ENCODE data around the gene TRAFD1. TPM values are rescaled to one million over a fixed set of nuclear protein-coding genes. Genes with fewer than 3 reads are reported as not detected.

Gene TRAFD1
- total RNA-seq, 4 donors from 2014 or later: 37.0 to 56.9 (median 44.4) TPM

DNA sequence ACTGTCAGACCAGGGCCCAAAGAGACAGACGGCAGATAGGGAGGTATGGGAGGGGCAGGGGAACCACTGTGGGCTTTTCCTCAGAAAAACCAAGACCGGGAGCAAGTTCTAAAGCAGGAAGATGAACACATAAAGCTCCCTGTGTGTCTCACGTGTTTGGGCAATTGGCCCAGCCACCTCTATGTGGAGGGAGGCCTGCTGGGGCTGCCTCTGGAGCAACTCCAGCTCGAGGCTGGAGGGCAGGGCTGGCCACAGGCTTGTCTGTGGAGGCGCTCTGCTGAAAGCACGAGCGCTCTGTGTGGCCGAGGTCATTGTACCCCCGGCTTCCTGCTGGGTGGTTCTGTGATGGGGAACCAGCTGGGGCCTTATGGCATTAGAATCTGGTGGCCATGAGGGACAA, 36.4 kb downstream of the TRAFD1 start:
- intact Hi-C loops (cut with DNase I): no loop called here
- H3K9me3 ChIP-seq: peaks cover 0 to 7% (median 0%) of the 10 kb centered on the region in 3 donors
- H3K27me3 ChIP-seq: no peaks in the 10 kb centered on the region
- peaks cover 5 to 89% (median 30%) of the 10 kb centered on the region in 3 donors for H3K36me3 ChIP-seq
- TF ChIP-seq POLR2A (IDR thresholded peaks at IDR 0.05): no peak
- TF ChIP-seq, protein P1, sequence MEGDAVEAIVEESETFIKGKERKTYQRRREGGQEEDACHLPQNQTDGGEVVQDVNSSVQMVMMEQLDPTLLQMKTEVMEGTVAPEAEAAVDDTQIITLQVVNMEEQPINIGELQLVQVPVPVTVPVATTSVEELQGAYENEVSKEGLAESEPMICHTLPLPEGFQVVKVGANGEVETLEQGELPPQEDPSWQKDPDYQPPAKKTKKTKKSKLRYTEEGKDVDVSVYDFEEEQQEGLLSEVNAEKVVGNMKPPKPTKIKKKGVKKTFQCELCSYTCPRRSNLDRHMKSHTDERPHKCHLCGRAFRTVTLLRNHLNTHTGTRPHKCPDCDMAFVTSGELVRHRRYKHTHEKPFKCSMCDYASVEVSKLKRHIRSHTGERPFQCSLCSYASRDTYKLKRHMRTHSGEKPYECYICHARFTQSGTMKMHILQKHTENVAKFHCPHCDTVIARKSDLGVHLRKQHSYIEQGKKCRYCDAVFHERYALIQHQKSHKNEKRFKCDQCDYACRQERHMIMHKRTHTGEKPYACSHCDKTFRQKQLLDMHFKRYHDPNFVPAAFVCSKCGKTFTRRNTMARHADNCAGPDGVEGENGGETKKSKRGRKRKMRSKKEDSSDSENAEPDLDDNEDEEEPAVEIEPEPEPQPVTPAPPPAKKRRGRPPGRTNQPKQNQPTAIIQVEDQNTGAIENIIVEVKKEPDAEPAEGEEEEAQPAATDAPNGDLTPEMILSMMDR (IDR thresholded peaks at IDR 0.05): no peak
- H3K4me1 ChIP-seq: no peaks in the 10 kb centered on the region
- DNase-seq: no peak
- no peak overlapping the region for H3K4me3 ChIP-seq
- WGBS, 2 donors: 45% methylated on average over 6 of the region's 9 CpGs; no CpG with 5 or more reads in 1 of the 2 donors
- no peak overlapping the region for H3K27ac ChIP-seq

GRCh38 chr12:112162241-112162790, 37.0 kb downstream of the TRAFD1 start:
- no peak overlapping the region for H3K4me3 ChIP-seq
- H3K4me1 ChIP-seq: no peaks in the 10 kb centered on the region
- DNase-seq: no peak
- no peak overlapping the region for H3K27ac ChIP-seq
- no peaks in the 10 kb centered on the region for H3K27me3 ChIP-seq
- WGBS, 2 donors: 94 to 98% methylated on average over 6 to 8 of the region's 12 CpGs
- peaks cover 0 to 7% (median 0%) of the 10 kb centered on the region in 3 donors for H3K9me3 ChIP-seq
- H3K36me3 ChIP-seq: peaks cover 5 to 89% (median 30%) of the 10 kb centered on the region in 3 donors
- TF ChIP-seq, protein P1 (IDR thresholded peaks at IDR 0.05): no peak
- no peak for TF ChIP-seq POLR2A (IDR thresholded peaks at IDR 0.05)
- intact Hi-C loops (cut with DNase I): no loop called here

DNA sequence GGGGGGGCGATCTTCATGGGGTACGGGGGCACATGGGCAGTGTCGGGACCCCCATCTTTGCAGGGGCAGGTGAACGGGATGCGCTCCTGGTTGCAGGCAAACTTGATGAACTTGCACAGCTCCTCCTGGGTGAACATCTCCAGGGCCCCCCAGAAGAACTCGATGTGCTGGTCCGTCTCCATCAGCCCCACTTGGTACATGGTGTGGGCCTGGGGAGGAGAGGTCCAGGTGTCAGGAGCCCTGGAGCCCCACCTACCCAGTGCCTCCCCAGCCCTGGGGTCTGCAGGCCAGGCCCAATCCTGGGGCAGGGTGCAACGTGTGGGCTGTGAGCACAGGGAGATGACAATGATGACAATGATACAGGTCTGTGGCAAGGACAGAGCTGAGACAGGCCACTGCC, 37.7 kb downstream of the TRAFD1 start:
- WGBS, 2 donors: no CpG with 5 or more reads among the region's 8 CpGs
- no peaks in the 10 kb centered on the region for H3K27me3 ChIP-seq
- intact Hi-C loops (cut with DNase I): no loop called here
- peaks cover 0 to 7% (median 0%) of the 10 kb centered on the region in 3 donors for H3K9me3 ChIP-seq
- no peak overlapping the region for H3K27ac ChIP-seq
- no peak for DNase-seq
- H3K36me3 ChIP-seq: peaks cover 5 to 89% (median 28%) of the 10 kb centered on the region in 3 donors
- H3K4me3 ChIP-seq: no peak overlapping the region
- no peaks in the 10 kb centered on the region for H3K4me1 ChIP-seq
- TF ChIP-seq, protein P1 (IDR thresholded peaks at IDR 0.05): no peak
- TF ChIP-seq POLR2A (IDR thresholded peaks at IDR 0.05): no peak

- H3K36me3 ChIP-seq: peaks cover 5 to 89% (median 23%) of the 10 kb centered on the region in 3 donors
- no peaks in the 10 kb centered on the region for H3K27me3 ChIP-seq
- H3K9me3 ChIP-seq: peaks cover 0 to 5% (median 0%) of the 10 kb centered on the region in 3 donors
- DNase-seq: no peak
- no peak overlapping the region for H3K4me3 ChIP-seq
- TF ChIP-seq POLR2A (IDR thresholded peaks at IDR 0.05): no peak
- TF ChIP-seq, protein P1 (IDR thresholded peaks at IDR 0.05): no peak
- intact Hi-C loops (cut with DNase I): no loop called here
- H3K4me1 ChIP-seq: no peaks in the 10 kb centered on the region
- H3K27ac ChIP-seq: no peak overlapping the region
- WGBS, 2 donors: 92 to 97% methylated on average over 12 to 17 of the region's 22 CpGs
Observed at GRCh38 chr12:112163471-112163991, 38.2 kb downstream of the TRAFD1 start.

DNA sequence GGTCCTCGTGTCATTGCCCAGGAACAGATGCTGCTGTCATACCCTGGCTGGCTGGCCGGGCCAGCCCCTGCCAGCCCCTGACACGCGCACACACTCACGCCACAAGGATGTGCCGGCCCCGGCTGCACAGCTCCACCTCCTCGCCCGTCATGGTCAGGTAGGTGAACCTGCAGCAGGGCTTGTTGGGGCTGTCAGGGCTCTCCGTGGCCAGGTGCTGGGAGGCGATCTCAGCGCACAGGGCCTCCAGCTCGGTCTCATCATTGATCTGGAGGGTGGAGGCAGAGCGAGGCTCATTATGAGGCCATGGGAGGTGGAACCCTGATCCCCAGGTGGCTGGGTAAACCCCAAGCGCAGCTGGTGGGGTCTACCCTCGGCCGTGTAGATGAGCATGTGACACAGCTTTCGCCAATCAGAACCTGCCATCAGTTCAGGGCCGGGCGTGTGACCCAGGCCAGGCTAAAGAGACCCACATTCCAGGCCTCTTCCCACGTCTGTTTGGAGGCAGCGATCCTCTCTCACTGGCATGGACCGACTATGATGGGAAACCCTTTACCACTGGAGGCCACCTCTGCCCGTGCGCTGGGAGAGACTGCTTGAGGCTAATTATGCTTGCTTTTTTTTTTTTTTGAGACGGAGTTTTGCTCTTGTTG, 38.8 kb downstream of the TRAFD1 start:
- no peak overlapping the region for H3K27ac ChIP-seq
- no peaks in the 10 kb centered on the region for H3K9me3 ChIP-seq
- DNase-seq: no peak
- H3K27me3 ChIP-seq: no peaks in the 10 kb centered on the region
- 87 to 91% methylated on average over 7 to 13 of the region's 26 CpGs for WGBS, 2 donors
- TF ChIP-seq POLR2A (IDR thresholded peaks at IDR 0.05): no peak
- TF ChIP-seq, protein P1 (IDR thresholded peaks at IDR 0.05): no peak
- no peaks in the 10 kb centered on the region for H3K4me1 ChIP-seq
- intact Hi-C loops (cut with DNase I): no loop called here
- no peak overlapping the region for H3K4me3 ChIP-seq
- peaks cover 5 to 89% (median 17%) of the 10 kb centered on the region in 3 donors for H3K36me3 ChIP-seq

Data from esophagus squamous epithelium (tissue), 5 donors.